Suppressor macrophage (primary cell): Measurements from ENCODE around the gene GNA15.

ENCODE experiments used
- DNase-seq, 4 experiments: peaks; one replicate each; pipeline ENCODE4 v3.0.0-alpha.2; 2020 to 2022

The GNA15 gene

GRCh38 chr19:3121396-3121795, 14.4 kb upstream of the GNA15 start:
- no peak for DNase-seq

GRCh38 chr19:3121821-3122511, 13.9 kb upstream of the GNA15 start:
- DNase-seq, result no peak

GRCh38 chr19:3122512-3122870, 13.3 kb upstream of the GNA15 start:
- DNase-seq, result no peak

GRCh38 chr19:3123088-3123721, 12.6 kb upstream of the GNA15 start:
- no peak for DNase-seq

GRCh38 chr19:3123956-3124355, 11.9 kb upstream of the GNA15 start:
- no peak for DNase-seq

- no peak for DNase-seq
Observed at GRCh38 chr19:3124630-3125029, 11.2 kb upstream of the GNA15 start.

- DNase-seq, result peak; percentile 60 to 81 (median 68)
Observed at GRCh38 chr19:3125900-3126524, 9.8 kb upstream of the GNA15 start.

- peak; percentile 24 to 64 (median 44) for DNase-seq
Observed at GRCh38 chr19:3129112-3129511, 6.7 kb upstream of the GNA15 start.

- no peak for DNase-seq
Observed at GRCh38 chr19:3131168-3131567, 4.7 kb upstream of the GNA15 start.

GRCh38 chr19:3132971-3133792, 2.7 kb upstream of the GNA15 start:
- DNase-seq, result peak; percentile 85 to 92 (median 90)

- DNase-seq, result no peak
Observed at GRCh38 chr19:3133793-3134116, 2.1 kb upstream of the GNA15 start.

GRCh38 chr19:3136684-3137055, 837 bp downstream of the GNA15 start:
- DNase-seq, result no peak

- DNase-seq, result peak; percentile 32 to 50 (median 40)
Observed at GRCh38 chr19:3137119-3137518, 1.3 kb downstream of the GNA15 start.

GRCh38 chr19:3138268-3138667, 2.4 kb downstream of the GNA15 start:
- DNase-seq, result no peak

GRCh38 chr19:3140667-3141038, 4.8 kb downstream of the GNA15 start:
- DNase-seq, result peak in 1 of 4 experiments; percentile 23

GRCh38 chr19:3142292-3142670, 6.4 kb downstream of the GNA15 start:
- DNase-seq, result peak in 2 of 4 experiments; percentile 83 to 86

- DNase-seq, result peak in 3 of 4 experiments; percentile 28 to 51 (median 40)
Observed at GRCh38 chr19:3142781-3143337, 7.0 kb downstream of the GNA15 start.

GRCh38 chr19:3145909-3146676, 10.3 kb downstream of the GNA15 start:
- DNase-seq, result peak; percentile 80 to 91 (median 89)

GRCh38 chr19:3146677-3147100, 10.9 kb downstream of the GNA15 start:
- peak; percentile 48 to 69 (median 53) for DNase-seq

GRCh38 chr19:3148503-3148902, 12.7 kb downstream of the GNA15 start:
- no peak for DNase-seq

GRCh38 chr19:3149089-3149488, 13.3 kb downstream of the GNA15 start:
- no peak for DNase-seq
